22Rv1 (cell line): Measurements from ENCODE around the gene CGNL1.

Experiments used
- H3K27ac ChIP-seq: fragments of 450-650 bp; 2 replicates; pipeline ENCODE4 v1.5.1; 2017
- CTCF ChIP-seq: fragments of 450-650 bp; IDR thresholded peaks from 2 replicates; pipeline ENCODE4 v1.5.1; 2017; ENCODE audit warnings: mild to moderate bottlenecking
- ZFX ChIP-seq: fragments of 450-650 bp; IDR thresholded peaks from 2 replicates; pipeline ENCODE4 v1.6.1; 2017; ENCODE audit warnings: antibody characterized with exemption, borderline replicate concordance

The CGNL1 gene

GRCh38 chr15:57540211-57540610 is 163.9 kb downstream of the CGNL1 start:
- no peak overlapping the region for H3K27ac ChIP-seq
- TF ChIP-seq CTCF (no peak), ZFX (no peak)

- H3K27ac ChIP-seq: no peak overlapping the region
These were observed 164.4 kb downstream of the CGNL1 start for GRCh38 chr15:57540736-57541135.

GRCh38 chr15:57541271-57541670 is 165.0 kb downstream of the CGNL1 start:
- TF ChIP-seq CTCF (no peak), ZFX (no peak)
- no peak overlapping the region for H3K27ac ChIP-seq

More at GRCh38 chr15:57540736-57541135, 164.4 kb downstream of the CGNL1 start:
- no peak for TF ChIP-seq ZFX
- TF ChIP-seq CTCF: no peak

- no peak overlapping the region for H3K27ac ChIP-seq
These were observed 165.7 kb downstream of the CGNL1 start for GRCh38 chr15:57541805-57542504.

GRCh38 chr15:57542505-57542817 is 166.2 kb downstream of the CGNL1 start:
- H3K27ac ChIP-seq: no peak overlapping the region
- TF ChIP-seq ZFX: no peak
- peak; percentile 54 for TF ChIP-seq CTCF

More at GRCh38 chr15:57541805-57542504, 165.7 kb downstream of the CGNL1 start:
- TF ChIP-seq ZFX (no peak), CTCF (peak; percentile 92)

GRCh38 chr15:57544848-57545480 is 168.7 kb downstream of the CGNL1 start:
- TF ChIP-seq CTCF: no peak
- TF ChIP-seq ZFX: no peak
- H3K27ac ChIP-seq: no peak overlapping the region

- H3K27ac ChIP-seq: no peak overlapping the region
- TF ChIP-seq ZFX: no peak
- no peak for TF ChIP-seq CTCF
These were observed 169.7 kb downstream of the CGNL1 start for GRCh38 chr15:57545995-57546394.
